HEK293T (cell line): Measurements from ENCODE around the gene CDC26.

Source experiments
- CTCF ChIA-PET: fragments of 350-600 bp; formaldehyde crosslinking; extraction: SDS; loops from one replicate; lab custom pipeline; 2021; ENCODE audit warnings: antibody characterized with exemption, inconsistent platforms; lab: Yijun Ruan, JAX
- POLR2A ChIA-PET: fragments of 350-600 bp; formaldehyde crosslinking; extraction: SDS; loops from one replicate; lab custom pipeline; 2020; ENCODE audit warnings: antibody characterized with exemption, inconsistent platforms; lab: Yijun Ruan, JAX
- DNase-seq: peaks from one replicate; pipeline ENCODE4 v3.0.0; 2012; ENCODE audit warnings: mixed read lengths; ENCODE audit errors: extremely low spot score
- ARNT ChIP-seq: fragments of 450-650 bp; IDR thresholded peaks from 2 replicates; pipeline ENCODE4 v1.6.1; 2017; ENCODE audit warnings: mild to moderate bottlenecking
- BHLHE40 ChIP-seq: fragments of 450-650 bp; IDR thresholded peaks from 2 replicates; pipeline ENCODE4 v1.6.1; 2016; ENCODE audit warnings: mild to moderate bottlenecking, moderate library complexity, borderline replicate concordance
- CTBP1 ChIP-seq: fragments of 450-650 bp; IDR thresholded peaks from 2 replicates; pipeline ENCODE4 v1.6.1; 2016; ENCODE audit warnings: borderline replicate concordance
- ELF4 ChIP-seq: fragments of 450-650 bp; IDR thresholded peaks from 2 replicates; pipeline ENCODE4 v1.6.1; 2017; ENCODE audit warnings: antibody characterized with exemption
- FOXA1 ChIP-seq: fragments of 450-650 bp; IDR thresholded peaks from 2 replicates; pipeline ENCODE4 v1.6.1; 2016; ENCODE audit warnings: mild to moderate bottlenecking
- FOXK2 ChIP-seq: fragments of 450-650 bp; IDR thresholded peaks from 2 replicates; pipeline ENCODE4 v1.6.1; 2016; ENCODE audit warnings: mild to moderate bottlenecking
- FOXM1 ChIP-seq: fragments of 450-650 bp; IDR thresholded peaks from 2 replicates; pipeline ENCODE4 v1.6.1; 2017; ENCODE audit warnings: mild to moderate bottlenecking, borderline replicate concordance
- HDGF ChIP-seq: fragments of 450-650 bp; IDR thresholded peaks from 2 replicates; pipeline ENCODE4 v1.6.1; 2017; ENCODE audit warnings: antibody characterized with exemption, borderline replicate concordance
- L3MBTL2 ChIP-seq: fragments of 450-650 bp; conservative IDR thresholded peaks from 2 replicates; pipeline ENCODE4 v1.6.1; 2016; ENCODE audit warnings: mild to moderate bottlenecking
- LEF1 ChIP-seq: fragments of 450-650 bp; IDR thresholded peaks from 2 replicates; pipeline ENCODE4 v1.6.1; 2017; ENCODE audit warnings: mild to moderate bottlenecking, borderline replicate concordance
- NFRKB ChIP-seq: fragments of 450-650 bp; IDR thresholded peaks from 2 replicates; pipeline ENCODE4 v1.6.1; 2016; ENCODE audit warnings: mild to moderate bottlenecking, moderate library complexity
- SP1 ChIP-seq: fragments of 450-650 bp; IDR thresholded peaks from 2 replicates; pipeline ENCODE4 v1.6.1; 2017
- SUZ12 ChIP-seq: fragments of 450-650 bp; IDR thresholded peaks from 2 replicates; pipeline ENCODE4 v1.6.1; 2016; ENCODE audit warnings: mild to moderate bottlenecking
- TARDBP ChIP-seq: fragments of 450-650 bp; IDR thresholded peaks from 2 replicates; pipeline ENCODE4 v1.6.1; 2016
- ZNF384 ChIP-seq: fragments of 450-650 bp; IDR thresholded peaks from 2 replicates; pipeline ENCODE4 v1.6.1; 2016
- TF ChIP-seq, protein P1 (sequence below): fragments of 450-650 bp; IDR thresholded peaks from 2 replicates; pipeline ENCODE4 v1.6.1; 2016

Gene CDC26

DNA sequence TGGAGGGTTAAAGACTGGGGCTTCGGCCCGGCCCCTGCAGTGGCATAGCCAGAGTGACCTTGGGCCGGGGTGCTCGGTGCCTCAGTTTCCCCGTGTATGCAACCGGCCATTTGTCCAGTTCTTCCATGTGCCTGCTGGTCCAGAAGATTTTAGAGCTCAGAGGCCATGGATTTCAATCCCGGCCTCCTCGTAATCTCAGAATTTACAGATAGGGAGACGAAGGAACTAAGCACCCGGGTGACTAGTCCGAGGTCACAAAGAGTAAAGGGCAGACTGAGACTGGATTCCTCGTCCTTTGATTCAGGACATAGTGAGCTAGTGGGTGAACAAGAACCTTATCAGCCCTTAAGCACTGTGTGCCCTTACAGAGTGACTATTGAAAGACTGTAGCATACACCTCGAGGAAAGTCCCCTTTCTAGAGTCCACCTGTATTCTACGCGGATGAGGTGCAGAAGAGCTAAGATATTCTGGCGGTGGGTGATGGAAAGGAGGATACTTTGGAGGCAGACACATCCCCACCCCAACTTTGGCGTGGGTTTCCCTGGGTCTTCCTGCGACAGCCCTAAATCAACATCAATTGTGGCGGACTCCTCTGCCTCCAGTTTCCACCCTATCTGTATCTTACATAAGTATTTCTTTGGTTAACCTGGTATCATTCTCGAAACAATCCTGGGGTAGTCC lies 53.4 kb downstream of the CDC26 start:
- ChIA-PET CTCF (interaction anchor here (0.5 to 1.1 kb wide), 2 partner anchors 29 to 53 kb away, joined by 4 to 7 read pairs; partner anchors contain the start of genes CDC26 and PRPF4), POLR2A (interaction anchor here (0.9 to 2.7 kb wide), 11 partner anchors 11 to 842 kb away, joined by 3 to 18 read pairs (median 5); partner anchors contain the start of genes C9orf43, CDC26, HSDL2 and POLE3)
- TF ChIP-seq NFRKB (no peak), HDGF (no peak), BHLHE40 (no peak), L3MBTL2 (0 out of 2 replicates have a peak, but pooled peaks have one; percentile 19), FOXA1 (no peak), LEF1 (no peak), FOXK2 (no peak)
- TF ChIP-seq, protein P1, sequence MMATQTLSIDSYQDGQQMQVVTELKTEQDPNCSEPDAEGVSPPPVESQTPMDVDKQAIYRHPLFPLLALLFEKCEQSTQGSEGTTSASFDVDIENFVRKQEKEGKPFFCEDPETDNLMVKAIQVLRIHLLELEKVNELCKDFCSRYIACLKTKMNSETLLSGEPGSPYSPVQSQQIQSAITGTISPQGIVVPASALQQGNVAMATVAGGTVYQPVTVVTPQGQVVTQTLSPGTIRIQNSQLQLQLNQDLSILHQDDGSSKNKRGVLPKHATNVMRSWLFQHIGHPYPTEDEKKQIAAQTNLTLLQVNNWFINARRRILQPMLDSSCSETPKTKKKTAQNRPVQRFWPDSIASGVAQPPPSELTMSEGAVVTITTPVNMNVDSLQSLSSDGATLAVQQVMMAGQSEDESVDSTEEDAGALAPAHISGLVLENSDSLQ, result no peak
- peak; percentile 10 for DNase-seq

DNA sequence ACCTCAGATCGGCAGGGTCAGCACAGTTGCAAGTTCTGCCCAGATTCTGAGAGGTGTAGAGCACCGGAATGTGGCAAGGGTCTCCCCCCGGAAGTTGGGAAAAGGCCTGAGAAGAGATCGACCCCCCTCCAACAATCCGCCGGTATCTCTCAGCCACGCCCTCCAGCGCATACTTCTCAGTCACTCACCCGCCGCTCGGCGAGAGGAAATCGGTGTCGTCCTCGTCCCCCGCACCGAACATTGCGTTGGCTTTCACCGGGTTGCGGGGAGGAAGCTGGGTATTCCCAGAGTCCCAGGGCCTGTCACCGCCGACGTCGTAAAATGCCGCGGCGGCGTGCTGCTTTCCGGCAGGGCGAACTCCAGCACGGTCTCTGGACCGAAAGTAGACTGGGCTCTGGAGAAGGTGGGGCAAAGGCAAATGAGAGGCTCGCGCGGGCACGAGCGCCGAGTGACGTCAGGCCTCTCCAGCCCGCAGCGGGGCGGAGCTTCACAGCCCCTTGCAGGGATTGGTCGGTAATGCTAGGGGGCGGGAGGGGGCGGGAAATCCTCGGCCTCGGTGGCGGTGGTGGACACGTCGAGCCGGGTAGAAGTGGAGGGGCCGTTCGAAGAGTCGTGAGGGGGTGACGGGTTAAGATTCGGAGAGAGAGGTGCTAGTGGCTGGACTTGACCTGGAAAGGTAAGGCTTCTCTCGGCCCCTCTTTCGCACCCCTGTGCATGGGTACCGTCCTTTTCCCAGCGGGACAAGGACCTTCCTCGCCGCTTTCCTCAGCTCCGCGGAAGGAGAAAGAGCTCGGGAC lies 54.2 kb downstream of the CDC26 start, which contains the start of the genes FKBP15 and SLC31A1:
TSS of gene FKBP15 (minus strand) at position 275 of the 797 bp plus-strand sequence. CDS start at position 241, 34 bp downstream.
TSS of gene SLC31A1 (plus strand) at position 542 of the 797 bp plus-strand sequence. CDS start 34,605 bp downstream, outside the sequence.
- ChIA-PET CTCF (interaction anchor here (0.5 to 1.1 kb wide), 2 partner anchors 28 to 54 kb away, joined by 4 to 7 read pairs; partner anchors contain the start of genes CDC26 and PRPF4), POLR2A (interaction anchor here (0.8 to 2.7 kb wide), 12 partner anchors 12 to 1274 kb away, joined by 3 to 18 read pairs (median 5); partner anchors contain the start of genes C9orf43, CDC26, HSDL2 and POLE3)
- DNase-seq, result peak; percentile 98
- TF ChIP-seq, protein P1, result peak; percentile 69
- TF ChIP-seq L3MBTL2 (peak; percentile 87), FOXM1 (no peak), ARNT (no peak), SUZ12 (no peak)

DNA sequence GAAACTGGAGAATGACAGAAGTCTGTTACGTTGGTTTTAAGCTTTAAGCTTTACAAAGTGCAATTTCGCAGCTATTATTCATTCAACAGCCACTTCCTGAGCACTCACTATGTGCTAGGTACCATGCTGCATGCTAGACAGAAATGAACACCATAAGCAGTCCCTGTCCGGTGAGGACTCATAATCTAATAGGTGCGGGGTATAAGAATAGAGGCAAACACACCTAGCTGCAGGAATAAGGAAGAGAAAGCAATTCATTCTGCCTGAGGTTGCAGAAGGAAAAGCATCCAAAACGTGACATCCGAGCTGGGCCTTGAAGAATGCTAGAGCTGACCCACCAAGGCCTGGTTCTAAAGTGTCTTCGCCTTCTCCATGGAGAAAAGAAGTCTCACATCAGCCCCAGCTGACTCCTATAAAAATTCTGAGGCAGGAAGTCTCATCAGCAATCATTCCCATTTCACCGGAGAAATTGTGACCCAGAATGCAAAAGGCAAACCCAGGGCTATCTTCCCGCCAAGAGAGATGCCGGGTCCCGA lies 54.8 kb downstream of the CDC26 start:
- CTCF ChIA-PET, result no interaction called here
- DNase-seq, result no peak
- no peak for TF ChIP-seq TARDBP
- no peak for TF ChIP-seq SP1
- no peak for TF ChIP-seq SUZ12
- TF ChIP-seq L3MBTL2, result no peak
- TF ChIP-seq CTBP1, result no peak
- TF ChIP-seq ZNF384, result no peak
- TF ChIP-seq LEF1, result no peak
- TF ChIP-seq ELF4, result no peak
- TF ChIP-seq FOXM1, result no peak
- POLR2A ChIA-PET, result interaction anchor here (0.8 to 2.7 kb wide), 7 partner anchors 17 to 1273 kb away, joined by 3 to 18 read pairs (median 5); partner anchors contain the start of genes C9orf43, CDC26, POLE3 and PRPF4

DNA sequence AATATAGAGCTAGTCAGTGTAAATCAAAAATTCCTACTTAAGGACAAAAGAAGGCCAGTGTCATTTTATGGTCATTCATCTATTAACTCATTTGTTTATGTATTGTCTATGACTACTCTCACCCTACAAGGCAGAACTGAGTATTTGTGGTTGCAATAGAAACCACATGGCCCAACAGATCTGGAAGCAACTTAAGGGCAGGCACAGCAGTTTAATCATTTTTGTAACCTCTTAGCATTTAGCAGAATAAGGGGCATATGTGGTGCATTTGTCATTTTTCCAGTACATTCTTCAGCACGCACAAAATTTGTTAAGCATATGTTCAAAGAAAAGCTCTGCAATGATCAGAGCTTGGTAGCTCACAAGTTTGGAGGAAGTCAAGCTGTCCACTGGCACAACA lies 55.4 kb downstream of the CDC26 start:
- ChIA-PET CTCF (no interaction called here), POLR2A (interaction anchor here (2.7 kb wide), 1 partner anchor 69 kb away, joined by 18 read pairs; the partner anchor contains the start of gene SLC31A2)
- no peak for DNase-seq
- TF ChIP-seq NFRKB, result no peak
- TF ChIP-seq FOXK2, result no peak
- no peak for TF ChIP-seq HDGF
- no peak for TF ChIP-seq ZNF384
- TF ChIP-seq ARNT, result no peak
- TF ChIP-seq LEF1, result no peak
- no peak for TF ChIP-seq BHLHE40
- no peak for TF ChIP-seq TARDBP

DNA sequence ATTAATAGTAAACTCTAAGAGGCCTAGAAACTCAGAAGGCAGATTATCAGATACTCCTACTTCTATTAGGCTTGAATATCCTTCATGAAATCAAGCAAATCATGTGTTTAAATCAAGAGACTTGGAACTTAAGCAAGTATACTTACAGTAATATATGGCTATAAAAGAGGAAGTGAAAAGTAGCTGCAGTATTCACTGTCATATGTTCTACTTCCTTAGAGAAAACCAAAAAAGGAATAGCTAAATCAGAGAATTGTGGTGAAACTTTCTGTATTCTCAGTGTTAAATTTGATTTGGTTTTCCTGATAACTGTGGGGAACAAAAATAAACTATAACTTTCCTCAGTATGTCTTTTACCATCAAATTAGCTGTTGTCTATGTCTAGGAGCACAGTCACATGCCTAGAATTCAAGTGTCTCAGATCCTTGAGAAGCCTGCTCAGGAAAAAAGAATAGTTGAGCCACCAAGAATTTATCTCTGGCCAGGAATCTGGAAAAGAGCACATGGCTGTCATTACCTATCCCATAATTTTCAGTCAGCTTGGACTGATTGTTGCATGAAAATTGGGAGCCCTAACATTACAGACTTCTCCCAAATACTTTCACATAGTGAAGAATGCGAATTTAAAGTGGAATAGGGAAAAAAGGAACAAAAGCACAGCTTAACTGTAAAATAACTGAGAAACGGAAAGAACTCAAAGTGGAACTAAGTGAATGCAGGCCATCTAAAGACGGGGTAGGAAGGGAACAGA lies 56.0 kb downstream of the CDC26 start:
- ChIA-PET POLR2A (interaction anchor here (2.7 kb wide), 1 partner anchor 69 kb away, joined by 18 read pairs; the partner anchor contains the start of gene SLC31A2), CTCF (no interaction called here)
- TF ChIP-seq ELF4 (no peak), ZNF384 (no peak), BHLHE40 (no peak)
- DNase-seq, result no peak
